H1 (cell line): ENCODE data around the gene TSPEAR.

Experiments used
- CHD2 ChIP-seq: IDR thresholded peaks from 2 replicates; pipeline ENCODE4 v1.6.1; 2012; ENCODE audit warnings: low read length, improper control_type of control experiment
- HDAC6 ChIP-seq: IDR thresholded peaks from one replicate; pipeline ENCODE4 v1.7.1; 2012; ENCODE audit warnings: low read depth, mild to moderate bottlenecking, inconsistent platforms, low read length, moderate library complexity
- JUN ChIP-seq: IDR thresholded peaks from 2 replicates; pipeline ENCODE4 v1.6.1; 2011; ENCODE audit warnings: low read depth, mild to moderate bottlenecking, improper control_type of control experiment, low read length
- MAFK ChIP-seq: IDR thresholded peaks from 2 replicates; pipeline ENCODE4 v1.6.1; 2012; ENCODE audit warnings: low read depth, mild to moderate bottlenecking, improper control_type of control experiment, low read length
- NANOG ChIP-seq: IDR thresholded peaks from 2 replicates; pipeline ENCODE4 v1.6.1; 2011; ENCODE audit warnings: low read length, low read depth, mild to moderate bottlenecking, inconsistent platforms; ENCODE audit not compliant: insufficient read depth, poor library complexity, severe bottlenecking
- POLR2A ChIP-seq, 2 experiments: IDR thresholded peaks; 1 replicate in 1 of 2; 2 replicates in 1 of 2; pipeline ENCODE4 v1.6.1; 2011; ENCODE audit warnings: low read depth in 2 of 2, low read length in 2 of 2, mild to moderate bottlenecking in 2 of 2; ENCODE audit errors: control extremely low read depth in 1 of 2
- POLR2AphosphoS5 ChIP-seq: IDR thresholded peaks from 2 replicates; pipeline ENCODE4 v1.6.1; 2011; ENCODE audit warnings: low read depth, low read length
- SIN3A ChIP-seq, 2 experiments: IDR thresholded peaks in 1 of 2; conservative IDR thresholded peaks in 1 of 2; 2 replicates each; pipeline ENCODE4 v1.6.1; 2011 to 2012; ENCODE audit warnings: low read length in 2 of 2, improper control_type of control experiment in 1 of 2, low read depth in 1 of 2, mild to moderate bottlenecking in 1 of 2
- SP1 ChIP-seq: IDR thresholded peaks from 2 replicates; pipeline ENCODE4 v1.6.1; 2011; ENCODE audit warnings: low read depth, low read length
- ZNF274 ChIP-seq: IDR thresholded peaks from 2 replicates; pipeline ENCODE4 v1.7.0; 2012; ENCODE audit warnings: low read length, borderline replicate concordance; ENCODE audit errors: extremely low read depth
- TF ChIP-seq, protein P1 (sequence below), 3 experiments: IDR thresholded peaks; 1 replicate in 2 of 3; 2 replicates in 1 of 3; pipeline versions ENCODE4 v1.5.1 to v1.6.1; 2011; ENCODE audit warnings: low read length in 3 of 3, mild to moderate bottlenecking in 3 of 3, inconsistent platforms in 2 of 3, low read depth in 1 of 3, moderate library complexity in 1 of 3; ENCODE audit not compliant: insufficient read depth in 1 of 3; ENCODE audit errors: control extremely low read depth in 1 of 3

GRCh38 chr21:44671911-44672310 is 39.5 kb downstream of the TSPEAR start:
- TF ChIP-seq NANOG (no peak), SIN3A (conservative IDR thresholded peaks at IDR 0.05 in 1 of 2, IDR thresholded peaks at IDR 0.05 in 1 of 2; ENCODE audit: low read depth in 1 of 2, low read length in 2 of 2) (no peak), ZNF274 (no peak), JUN (no peak), POLR2AphosphoS5 (no peak), CHD2 (no peak), SP1 (no peak), HDAC6 (no peak), MAFK (no peak), POLR2A (IDR thresholded peaks at IDR 0.05; ENCODE audit: control extremely low read depth in 1 of 2, low read depth in 2 of 2, low read length in 2 of 2) (no peak)
- TF ChIP-seq, protein P1, sequence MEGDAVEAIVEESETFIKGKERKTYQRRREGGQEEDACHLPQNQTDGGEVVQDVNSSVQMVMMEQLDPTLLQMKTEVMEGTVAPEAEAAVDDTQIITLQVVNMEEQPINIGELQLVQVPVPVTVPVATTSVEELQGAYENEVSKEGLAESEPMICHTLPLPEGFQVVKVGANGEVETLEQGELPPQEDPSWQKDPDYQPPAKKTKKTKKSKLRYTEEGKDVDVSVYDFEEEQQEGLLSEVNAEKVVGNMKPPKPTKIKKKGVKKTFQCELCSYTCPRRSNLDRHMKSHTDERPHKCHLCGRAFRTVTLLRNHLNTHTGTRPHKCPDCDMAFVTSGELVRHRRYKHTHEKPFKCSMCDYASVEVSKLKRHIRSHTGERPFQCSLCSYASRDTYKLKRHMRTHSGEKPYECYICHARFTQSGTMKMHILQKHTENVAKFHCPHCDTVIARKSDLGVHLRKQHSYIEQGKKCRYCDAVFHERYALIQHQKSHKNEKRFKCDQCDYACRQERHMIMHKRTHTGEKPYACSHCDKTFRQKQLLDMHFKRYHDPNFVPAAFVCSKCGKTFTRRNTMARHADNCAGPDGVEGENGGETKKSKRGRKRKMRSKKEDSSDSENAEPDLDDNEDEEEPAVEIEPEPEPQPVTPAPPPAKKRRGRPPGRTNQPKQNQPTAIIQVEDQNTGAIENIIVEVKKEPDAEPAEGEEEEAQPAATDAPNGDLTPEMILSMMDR (IDR thresholded peaks at IDR 0.05; ENCODE audit: control extremely low read depth in 1 of 3, insufficient read depth in 1 of 3, low read depth in 1 of 3, low read length in 3 of 3), result no peak
